GM23248 (cell line): ENCODE data around the gene DNAH2. TPM values are rescaled to one million over a fixed set of nuclear protein-coding genes. Genes with fewer than 3 reads are reported as not detected.

Source experiments
- DNase-seq: peaks from one replicate; pipeline ENCODE4 v3.0.0-alpha.2; 2015
- H2AFZ ChIP-seq: fragments of 200-600 bp; sonication (generic); 2 replicates; pipeline ENCODE4 v1.6.1; 2016; ENCODE audit warnings: antibody characterized with exemption
- H3F3A ChIP-seq: fragments of 200-600 bp; sonication (generic); 2 replicates; pipeline ENCODE4 v1.6.1; 2016; ENCODE audit warnings: mild to moderate bottlenecking, antibody characterized with exemption, mixed run types; ENCODE audit not compliant: insufficient read depth
- H3K27ac ChIP-seq: fragments of 200-600 bp; sonication (generic); 2 replicates; pipeline ENCODE4 v1.5.1; 2016; ENCODE audit warnings: mild to moderate bottlenecking
- H3K27me3 ChIP-seq: fragments of 200-600 bp; sonication (generic); replicated peaks from 2 replicates; pipeline ENCODE4 v1.6.1; 2016; ENCODE audit warnings: mild to moderate bottlenecking; ENCODE audit not compliant: insufficient read depth
- H3K36me3 ChIP-seq: fragments of 200-600 bp; sonication (generic); 2 replicates; pipeline ENCODE4 v1.6.1; 2016; ENCODE audit warnings: low read depth, mild to moderate bottlenecking
- H3K4me1 ChIP-seq: fragments of 200-600 bp; sonication (generic); 2 replicates; pipeline ENCODE4 v1.6.1; 2016; ENCODE audit warnings: mild to moderate bottlenecking; ENCODE audit not compliant: insufficient read depth
- H3K4me2 ChIP-seq: fragments of 200-600 bp; sonication (generic); one replicate; pipeline ENCODE4 v1.6.1; 2016; ENCODE audit warnings: mild to moderate bottlenecking; ENCODE audit not compliant: unreplicated experiment
- H3K4me3 ChIP-seq: fragments of 200-600 bp; sonication (generic); 2 replicates; pipeline ENCODE4 v1.5.1; 2016; ENCODE audit warnings: mild to moderate bottlenecking
- H3K79me2 ChIP-seq: fragments of 200-600 bp; sonication (generic); 2 replicates; pipeline ENCODE4 v1.6.1; 2016; ENCODE audit warnings: mild to moderate bottlenecking; ENCODE audit not compliant: insufficient read depth
- H3K9ac ChIP-seq: fragments of 200-600 bp; sonication (generic); 2 replicates; pipeline ENCODE4 v1.6.1; 2016; ENCODE audit warnings: mild to moderate bottlenecking
- H3K9me2 ChIP-seq: fragments of 200-600 bp; sonication (generic); 2 replicates; pipeline ENCODE4 v1.6.1; 2016; ENCODE audit warnings: mixed run types, mild to moderate bottlenecking, moderate library complexity; ENCODE audit not compliant: insufficient read depth
- H3K9me3 ChIP-seq: fragments of 200-600 bp; sonication (generic); one replicate; pipeline ENCODE4 v1.6.1; 2017; ENCODE audit warnings: low read depth
- H4K20me1 ChIP-seq: fragments of 200-600 bp; sonication (generic); 2 replicates; pipeline ENCODE4 v1.6.0; 2016; ENCODE audit not compliant: insufficient read depth
- EZH2 ChIP-seq: fragments of 200-600 bp; sonication (generic); IDR thresholded peaks from 2 replicates; pipeline ENCODE4 v1.6.1; 2018; ENCODE audit warnings: antibody characterized with exemption, mild to moderate bottlenecking; ENCODE audit not compliant: insufficient read depth, poor library complexity, severe bottlenecking
- EZH2phosphoT487 ChIP-seq: fragments of 200-600 bp; sonication (generic); IDR thresholded peaks from 2 replicates; pipeline ENCODE4 v1.6.1; 2018; ENCODE audit warnings: antibody characterized with exemption, moderate library complexity, mild to moderate bottlenecking, low read depth; ENCODE audit not compliant: insufficient read depth
- WGBS, 2 experiments: methylation state at CpG; one replicate each; pipeline ENCODE4 v1.1.6; 2015 to 2017; ENCODE audit warnings: low lambda C conversion rate in 2 of 2, low coverage in 1 of 2; ENCODE audit errors: missing lambda C conversion rate in 2 of 2; 5-methylcytosine and 5-hydroxymethylcytosine counted together
- in situ Hi-C: fragments of 300-500 bp; cut with MboI; formaldehyde crosslinking; loops from 2 replicates; pipeline ENCODE4 v1.15.0; 2020
- polyA plus RNA-seq: library from polyadenylated mRNA; unstranded; fragments of >200 nt; fragmentation: Nextera tagmentation; extraction: Ambion mirVana; gene quantifications from 2 replicates; pipeline ENCODE4 v1.2.1, GENCODE V29; 2016
- total RNA-seq: library from RNA; depleted of rRNA; stranded (reverse); fragments of >200 nt; shearing (Covaris generic); gene quantifications from 2 replicates; pipeline ENCODE4 v1.2.3, GENCODE V29; 2014

Gene DNAH2
- total and polyA plus RNA-seq, 2 experiments from 2014 or later, result not detected

DNA sequence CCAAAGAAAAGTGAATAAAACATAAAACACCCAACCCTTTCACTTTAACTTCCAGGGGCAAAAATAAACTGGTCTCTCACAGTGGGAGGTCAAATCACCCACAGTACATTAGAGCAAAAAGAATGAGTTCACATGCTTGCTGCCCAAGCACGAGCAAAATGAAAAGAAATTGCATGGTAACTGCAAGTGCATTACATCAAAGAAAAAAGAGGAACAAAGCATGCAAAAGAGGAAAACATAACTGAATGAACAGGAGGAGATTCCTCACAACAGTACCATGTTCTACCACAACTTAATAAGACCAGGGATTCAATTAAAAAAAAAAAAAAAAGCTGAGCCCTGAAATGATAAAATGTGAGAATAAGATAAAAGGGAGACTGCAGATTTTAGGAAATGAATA lies 12.3 kb downstream of the DNAH2 start:
- H2AFZ ChIP-seq, result no peak overlapping the region
- 31 to 55% methylated on average over 1 of the region's 1 CpG for WGBS, 2 experiments
- no peaks in the 10 kb centered on the region for H3K36me3 ChIP-seq
- no peaks in the 10 kb centered on the region for H4K20me1 ChIP-seq
- H3K27ac ChIP-seq, result no peak overlapping the region
- H3K79me2 ChIP-seq, result no peaks in the 10 kb centered on the region
- no peak overlapping the region for H3K4me2 ChIP-seq
- H3K4me1 ChIP-seq, result no peaks in the 10 kb centered on the region
- H3K9me3 ChIP-seq, result no peaks in the 10 kb centered on the region
- no peak for DNase-seq
- no peaks in the 10 kb centered on the region for H3F3A ChIP-seq
- H3K4me3 ChIP-seq, result no peak overlapping the region
- in situ Hi-C loops, result no loop called here
- H3K9ac ChIP-seq, result no peak overlapping the region
- no peaks in the 10 kb centered on the region for H3K9me2 ChIP-seq
- TF ChIP-seq EZH2phosphoT487 (no peak), EZH2 (no peak)
- H3K27me3 ChIP-seq, result no peaks in the 10 kb centered on the region; the same call in none of the 2 replicates

GRCh38 chr17:7732981-7733539 lies 15.5 kb downstream of the DNAH2 start:
- TF ChIP-seq EZH2 (no peak), EZH2phosphoT487 (no peak)
- Histone ChIP-seq H3K9me2 (no peaks in the 10 kb centered on the region), H3K4me2 (no peak overlapping the region), H3K36me3 (no peaks in the 10 kb centered on the region), H3K9ac (no peak overlapping the region), H2AFZ (no peak overlapping the region), H3K4me1 (no peaks in the 10 kb centered on the region), H3F3A (no peaks in the 10 kb centered on the region), H3K4me3 (no peak overlapping the region), H3K79me2 (no peaks in the 10 kb centered on the region), H3K27ac (no peak overlapping the region), H3K27me3 (peaks cover 12% of the 10 kb centered on the region), H3K9me3 (no peaks in the 10 kb centered on the region), H4K20me1 (no peaks in the 10 kb centered on the region)
- 72% methylated on average over 13 to 14 of the region's 14 CpGs for WGBS, 2 experiments
- in situ Hi-C loops, result no loop called here
- DNase-seq, result no peak

DNA sequence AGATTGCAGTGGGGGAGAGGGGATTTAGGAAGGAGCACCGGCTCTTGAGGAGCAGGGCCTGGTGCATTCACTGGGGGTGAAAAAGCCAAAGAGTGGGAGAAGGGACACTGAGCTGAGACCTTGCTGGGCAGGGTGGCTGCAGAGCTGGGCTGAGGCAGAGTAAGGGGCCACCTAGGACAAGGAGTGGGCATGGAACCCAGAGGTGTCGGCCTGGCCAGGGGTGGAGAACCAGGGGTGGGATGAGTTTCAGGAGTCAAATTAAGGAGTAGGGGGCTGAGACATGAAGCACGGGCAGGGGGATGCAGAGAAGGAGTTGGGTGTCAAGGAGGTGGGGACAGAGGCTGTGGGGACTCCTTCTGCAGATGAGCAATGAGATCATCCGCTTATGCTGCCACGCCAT lies 20.1 kb downstream of the DNAH2 start:
- H3K4me3 ChIP-seq, result no peak overlapping the region
- H2AFZ ChIP-seq, result no peak overlapping the region
- H4K20me1 ChIP-seq, result no peaks in the 10 kb centered on the region
- H3K9me2 ChIP-seq, result no peaks in the 10 kb centered on the region
- H3K36me3 ChIP-seq, result no peaks in the 10 kb centered on the region
- no peaks in the 10 kb centered on the region for H3K79me2 ChIP-seq
- no peak overlapping the region for H3K4me2 ChIP-seq
- peaks cover 28% of the 10 kb centered on the region for H3K27me3 ChIP-seq
- H3K9me3 ChIP-seq, result no peaks in the 10 kb centered on the region
- no peak overlapping the region for H3K9ac ChIP-seq
- DNase-seq, result no peak
- H3K4me1 ChIP-seq, result no peaks in the 10 kb centered on the region
- no peak overlapping the region for H3K27ac ChIP-seq
- WGBS, 2 experiments, result 75% methylated on average over 5 of the region's 5 CpGs
- TF ChIP-seq EZH2, result no peak
- TF ChIP-seq EZH2phosphoT487, result no peak
- in situ Hi-C loops, result no loop called here
- no peaks in the 10 kb centered on the region for H3F3A ChIP-seq

- Histone ChIP-seq H3K9me3 (no peaks in the 10 kb centered on the region), H3K27me3 (peaks cover 28% of the 10 kb centered on the region), H3K36me3 (no peaks in the 10 kb centered on the region), H3F3A (no peaks in the 10 kb centered on the region), H3K9ac (no peak overlapping the region), H3K4me2 (no peak overlapping the region), H3K27ac (no peak overlapping the region), H3K9me2 (no peaks in the 10 kb centered on the region), H4K20me1 (no peaks in the 10 kb centered on the region), H2AFZ (no peak overlapping the region), H3K4me3 (no peak overlapping the region), H3K4me1 (no peaks in the 10 kb centered on the region), H3K79me2 (no peaks in the 10 kb centered on the region)
- no peak for TF ChIP-seq EZH2
- TF ChIP-seq EZH2phosphoT487, result no peak
- in situ Hi-C loops, result loop anchor here (10.0 kb wide), 1 partner anchor 115 kb away; the partner anchor contains the start of genes CYB5D1, NAA38 and TMEM88
- DNase-seq, result no peak
- WGBS, 2 experiments, result 55 to 78% methylated on average over 10 to 14 of the region's 14 CpGs
These were observed 22.2 kb downstream of the DNAH2 start for GRCh38 chr17:7739746-7740145.

DNA sequence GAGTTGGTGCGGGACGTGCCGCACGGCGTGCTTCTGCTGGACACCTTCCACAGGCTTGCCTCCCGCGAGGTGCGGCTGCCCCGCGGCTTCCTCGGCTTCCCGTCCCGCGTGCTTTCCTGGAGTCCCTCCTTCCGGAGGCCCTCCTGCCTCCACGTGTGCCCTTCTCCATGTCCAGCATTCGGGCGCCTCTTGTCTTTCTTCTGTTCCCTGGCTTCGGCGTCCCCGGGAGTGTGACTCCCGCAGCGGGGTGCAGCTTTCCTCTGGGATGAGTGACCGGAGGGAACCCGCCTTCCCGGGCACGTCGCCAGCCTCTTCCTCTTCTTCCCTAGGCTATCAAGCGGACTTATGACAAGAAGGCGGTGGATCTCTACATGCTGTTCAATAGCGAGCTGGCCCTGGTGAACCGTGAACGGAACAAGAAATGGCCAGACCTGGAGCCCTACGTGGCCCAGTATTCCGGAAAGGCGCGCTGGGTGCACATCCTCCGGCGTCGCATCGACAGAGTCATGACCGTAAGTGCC lies 23.0 kb downstream of the DNAH2 start:
- no peak for DNase-seq
- H2AFZ ChIP-seq, result no peak overlapping the region
- no peak overlapping the region for H3K9ac ChIP-seq
- H3K4me2 ChIP-seq, result no peak overlapping the region
- H3K36me3 ChIP-seq, result no peaks in the 10 kb centered on the region
- H3K27ac ChIP-seq, result no peak overlapping the region
- 62 to 63% methylated on average over 32 to 42 of the region's 42 CpGs for WGBS, 2 experiments
- peaks cover 2% of the 10 kb centered on the region; the same call in 1 of the 2 replicates for H3F3A ChIP-seq
- no peaks in the 10 kb centered on the region for H3K79me2 ChIP-seq
- no peaks in the 10 kb centered on the region for H3K9me2 ChIP-seq
- no peak for TF ChIP-seq EZH2
- no peak for TF ChIP-seq EZH2phosphoT487
- in situ Hi-C loops, result loop anchor here (10.0 kb wide), 1 partner anchor 114 kb away; the partner anchor contains the start of genes CYB5D1, NAA38 and TMEM88
- H3K9me3 ChIP-seq, result no peaks in the 10 kb centered on the region
- H4K20me1 ChIP-seq, result no peaks in the 10 kb centered on the region
- H3K4me3 ChIP-seq, result no peak overlapping the region
- H3K27me3 ChIP-seq, result peaks cover 28% of the 10 kb centered on the region
- peaks cover 1% of the 10 kb centered on the region; the same call in 1 of the 2 replicates for H3K4me1 ChIP-seq
